ENCODE measurements around the gene ABRACL. TPM values are rescaled to one million over a fixed set of nuclear protein-coding genes. Genes with fewer than 3 reads are reported as not detected.

Gene ABRACL
- total and polyA plus RNA-seq, 9 of the 15 experiments (the other 6 are each of a cell fraction or from before 2014, with no cell fraction given), result 1.1 to 5.2 (median 1.9) TPM

DNA sequence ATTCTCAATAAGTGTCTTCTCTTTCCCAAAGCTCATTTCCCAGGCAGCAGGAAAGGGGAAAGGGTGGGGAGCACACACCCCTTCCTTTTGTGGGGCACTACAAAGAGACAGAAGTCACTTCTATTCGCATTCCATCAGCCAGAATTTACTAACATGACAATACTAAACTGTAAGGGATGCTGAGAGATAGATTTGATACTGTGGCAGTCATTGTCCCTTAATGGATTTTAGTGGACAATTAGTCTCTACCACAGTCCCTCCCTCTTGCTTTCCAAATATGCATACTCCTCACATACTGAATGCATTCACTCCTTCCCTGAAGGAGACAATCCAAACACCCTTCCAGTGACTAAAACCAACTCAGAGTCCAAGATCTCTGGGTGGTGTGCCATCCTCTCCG lies 50.5 kb downstream of the ABRACL start (continued):
- TF ChIP-seq, protein P1, sequence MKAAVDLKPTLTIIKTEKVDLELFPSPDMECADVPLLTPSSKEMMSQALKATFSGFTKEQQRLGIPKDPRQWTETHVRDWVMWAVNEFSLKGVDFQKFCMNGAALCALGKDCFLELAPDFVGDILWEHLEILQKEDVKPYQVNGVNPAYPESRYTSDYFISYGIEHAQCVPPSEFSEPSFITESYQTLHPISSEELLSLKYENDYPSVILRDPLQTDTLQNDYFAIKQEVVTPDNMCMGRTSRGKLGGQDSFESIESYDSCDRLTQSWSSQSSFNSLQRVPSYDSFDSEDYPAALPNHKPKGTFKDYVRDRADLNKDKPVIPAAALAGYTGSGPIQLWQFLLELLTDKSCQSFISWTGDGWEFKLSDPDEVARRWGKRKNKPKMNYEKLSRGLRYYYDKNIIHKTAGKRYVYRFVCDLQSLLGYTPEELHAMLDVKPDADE (conservative IDR thresholded peaks at IDR 0.05; ENCODE audit: control insufficient read depth, low read depth, low read length), result no peak
- no peak for TF ChIP-seq KLF13 (tag; IDR thresholded peaks at IDR 0.05; ENCODE audit: borderline replicate concordance, low read depth)
- TF ChIP-seq, protein P2, sequence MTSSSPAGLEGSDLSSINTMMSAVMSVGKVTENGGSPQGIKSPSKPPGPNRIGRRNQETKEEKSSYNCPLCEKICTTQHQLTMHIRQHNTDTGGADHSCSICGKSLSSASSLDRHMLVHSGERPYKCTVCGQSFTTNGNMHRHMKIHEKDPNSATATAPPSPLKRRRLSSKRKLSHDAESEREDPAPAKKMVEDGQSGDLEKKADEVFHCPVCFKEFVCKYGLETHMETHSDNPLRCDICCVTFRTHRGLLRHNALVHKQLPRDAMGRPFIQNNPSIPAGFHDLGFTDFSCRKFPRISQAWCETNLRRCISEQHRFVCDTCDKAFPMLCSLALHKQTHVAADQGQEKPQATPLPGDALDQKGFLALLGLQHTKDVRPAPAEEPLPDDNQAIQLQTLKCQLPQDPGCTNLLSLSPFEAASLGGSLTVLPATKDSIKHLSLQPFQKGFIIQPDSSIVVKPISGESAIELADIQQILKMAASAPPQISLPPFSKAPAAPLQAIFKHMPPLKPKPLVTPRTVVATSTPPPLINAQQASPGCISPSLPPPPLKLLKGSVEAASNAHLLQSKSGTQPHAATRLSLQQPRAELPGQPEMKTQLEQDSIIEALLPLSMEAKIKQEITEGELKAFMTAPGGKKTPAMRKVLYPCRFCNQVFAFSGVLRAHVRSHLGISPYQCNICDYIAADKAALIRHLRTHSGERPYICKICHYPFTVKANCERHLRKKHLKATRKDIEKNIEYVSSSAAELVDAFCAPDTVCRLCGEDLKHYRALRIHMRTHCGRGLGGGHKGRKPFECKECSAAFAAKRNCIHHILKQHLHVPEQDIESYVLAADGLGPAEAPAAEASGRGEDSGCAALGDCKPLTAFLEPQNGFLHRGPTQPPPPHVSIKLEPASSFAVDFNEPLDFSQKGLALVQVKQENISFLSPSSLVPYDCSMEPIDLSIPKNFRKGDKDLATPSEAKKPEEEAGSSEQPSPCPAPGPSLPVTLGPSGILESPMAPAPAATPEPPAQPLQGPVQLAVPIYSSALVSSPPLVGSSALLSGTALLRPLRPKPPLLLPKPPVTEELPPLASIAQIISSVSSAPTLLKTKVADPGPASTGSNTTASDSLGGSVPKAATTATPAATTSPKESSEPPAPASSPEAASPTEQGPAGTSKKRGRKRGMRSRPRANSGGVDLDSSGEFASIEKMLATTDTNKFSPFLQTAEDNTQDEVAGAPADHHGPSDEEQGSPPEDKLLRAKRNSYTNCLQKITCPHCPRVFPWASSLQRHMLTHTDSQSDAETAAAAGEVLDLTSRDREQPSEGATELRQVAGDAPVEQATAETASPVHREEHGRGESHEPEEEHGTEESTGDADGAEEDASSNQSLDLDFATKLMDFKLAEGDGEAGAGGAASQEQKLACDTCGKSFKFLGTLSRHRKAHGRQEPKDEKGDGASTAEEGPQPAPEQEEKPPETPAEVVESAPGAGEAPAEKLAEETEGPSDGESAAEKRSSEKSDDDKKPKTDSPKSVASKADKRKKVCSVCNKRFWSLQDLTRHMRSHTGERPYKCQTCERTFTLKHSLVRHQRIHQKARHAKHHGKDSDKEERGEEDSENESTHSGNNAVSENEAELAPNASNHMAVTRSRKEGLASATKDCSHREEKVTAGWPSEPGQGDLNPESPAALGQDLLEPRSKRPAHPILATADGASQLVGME (CRISPR knock-in tag; IDR thresholded peaks at IDR 0.05), result no peak

All from K562 (cell line).